Natural killer cell treated with Interleukin-12 subunit alpha and Interleukin-12 subunit beta and Interleukin-15 and Interleukin-18, amount 100 ng/mL, for 72 hours (primary cell): ENCODE results near the gene EXTL2. TPM values are rescaled to one million over a fixed set of nuclear protein-coding genes. Genes with fewer than 3 reads are reported as not detected.

ENCODE experiments used
- total RNA-seq, 2 donors: library from RNA; stranded (reverse); gene quantifications; one replicate each; pipeline ENCODE4 v1.2.3, GENCODE V29; 2022

Gene EXTL2
- total RNA-seq, 2 donors from 2014 or later, result 3.2 to 10.0 TPM

Other genes starting within 250 kb of the EXTL2 start
- gene VCAM1, start 175.1 kb downstream of the EXTL2 start, total RNA-seq, result 10 to 100 TPM; 10.7 to 31.5 TPM
- gene SLC30A7, start 1.2 kb upstream of the EXTL2 start, total RNA-seq, result 10 to 100 TPM; 54.6 to 66.2 TPM
- gene DPH5, start 130.9 kb upstream of the EXTL2 start, total RNA-seq, result 10 to 100 TPM; 20.1 to 28.9 TPM